Measurements from ENCODE around the gene FADS1.

The FADS1 gene

DNA sequence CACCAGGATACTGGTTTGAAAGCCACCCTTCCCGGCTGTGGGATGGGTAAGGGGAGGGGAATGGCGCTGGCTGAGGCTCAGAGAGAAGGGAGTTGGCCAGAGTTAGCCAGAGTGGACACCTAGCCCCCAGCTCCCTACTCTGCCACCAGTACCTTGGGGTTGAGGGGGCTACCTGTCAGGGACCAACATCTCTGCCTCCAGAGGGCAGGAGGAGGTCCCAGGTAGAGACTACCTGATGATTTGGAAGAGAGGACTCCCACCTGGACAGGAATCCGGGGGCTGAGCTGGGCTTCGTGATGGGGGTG, 60.7 kb downstream of the FADS1 start:
- Histone ChIP-seq H3K9ac (ENCODE audit: low read length) (no peak overlapping the region), H4K8ac (ENCODE audit: low read depth, low read length) (no peak overlapping the region), H4K91ac (ENCODE audit: low read depth, low read length) (peak overlapping the region; percentile 9), H3K79me1 (ENCODE audit: low read length) (peaks cover 10% of the 10 kb centered on the region), H3K4me3 (ENCODE audit: low read depth, low read length) (no peak overlapping the region), H2AFZ (ENCODE audit: insufficient read depth, low read length, poor library complexity) (no peak overlapping the region), H3K23ac (ENCODE audit: low read length) (no peak overlapping the region), H3K14ac (ENCODE audit: low read length) (no peak overlapping the region), H3K18ac (ENCODE audit: low read length) (no peak overlapping the region), H2BK120ac (ENCODE audit: insufficient read depth, low read length, poor library complexity) (no peak overlapping the region), H3K4me2 (ENCODE audit: low read length) (no peak overlapping the region), H3K9me3 (ENCODE audit: insufficient read depth, low read depth, low read length) (peaks cover 3% of the 10 kb centered on the region), H3K27me3 (ENCODE audit: insufficient read depth, low read length) (peaks cover 5% of the 10 kb centered on the region), H3K4ac (ENCODE audit: low read depth, low read length) (no peak overlapping the region), H2BK12ac (ENCODE audit: low read length) (peak overlapping the region; percentile 25), H3K36me3 (ENCODE audit: control insufficient read depth in 1 of 2, insufficient read depth in 2 of 2, low read length in 2 of 2) (no peaks in the 10 kb centered on the region), H3K27ac (ENCODE audit: low read depth, low read length) (no peak overlapping the region), H3K4me1 (ENCODE audit: control insufficient read depth in 1 of 2, insufficient read depth in 2 of 2, low read length in 2 of 2) (peaks cover 23 to 33% of the 10 kb centered on the region in 2 experiments), H2AK5ac (ENCODE audit: low read length) (no peak overlapping the region), H3K79me2 (ENCODE audit: control insufficient read depth, insufficient read depth, low read length, poor library complexity) (peaks cover 2% of the 10 kb centered on the region), H2BK5ac (ENCODE audit: low read depth, low read length, poor library complexity) (no peak overlapping the region), H4K12ac (ENCODE audit: low read depth, low read length) (no peak overlapping the region)
- DNase-seq = no peak
- WGBS (ENCODE audit: extremely low coverage, insufficient coverage, insufficient read length) = no CpG with 5 or more reads among the region's 4 CpGs

GRCh38 chr11:61754534-61755482, 62.0 kb downstream of the FADS1 start:
- no CpG with 5 or more reads among the region's 31 CpGs for WGBS (ENCODE audit: extremely low coverage, insufficient coverage, insufficient read length)
- peaks cover 25 to 33% of the 10 kb centered on the region in 2 experiments for H3K4me1 ChIP-seq (ENCODE audit: control insufficient read depth in 1 of 2, insufficient read depth in 2 of 2, low read length in 2 of 2)
- H3K4me2 ChIP-seq (ENCODE audit: low read length) = peak overlapping the region; percentile 12
- H2AFZ ChIP-seq (ENCODE audit: insufficient read depth, low read length, poor library complexity) = no peak overlapping the region
- H3K9me3 ChIP-seq (ENCODE audit: insufficient read depth, low read depth, low read length) = peaks cover 3% of the 10 kb centered on the region
- no peak overlapping the region for H2BK5ac ChIP-seq (ENCODE audit: low read depth, low read length, poor library complexity)
- no peak for DNase-seq
- H3K9ac ChIP-seq (ENCODE audit: low read length) = no peak overlapping the region
- no peaks in the 10 kb centered on the region for H3K36me3 ChIP-seq (ENCODE audit: control insufficient read depth in 1 of 2, insufficient read depth in 2 of 2, low read length in 2 of 2)
- H2BK120ac ChIP-seq (ENCODE audit: insufficient read depth, low read length, poor library complexity) = peak overlapping the region; percentile 37
- H3K14ac ChIP-seq (ENCODE audit: low read length) = peak overlapping the region; percentile 16
- H4K8ac ChIP-seq (ENCODE audit: low read depth, low read length) = no peak overlapping the region
- H3K18ac ChIP-seq (ENCODE audit: low read length) = peak overlapping the region; percentile 37
- H3K23ac ChIP-seq (ENCODE audit: low read length) = no peak overlapping the region
- no peak overlapping the region for H2BK12ac ChIP-seq (ENCODE audit: low read length)
- peaks cover 2% of the 10 kb centered on the region for H3K79me2 ChIP-seq (ENCODE audit: control insufficient read depth, insufficient read depth, low read length, poor library complexity)
- H3K79me1 ChIP-seq (ENCODE audit: low read length) = peaks cover 10% of the 10 kb centered on the region
- H3K27ac ChIP-seq (ENCODE audit: low read depth, low read length) = peak overlapping the region; percentile 5
- H2AK5ac ChIP-seq (ENCODE audit: low read length) = peak overlapping the region; percentile 40
- H4K91ac ChIP-seq (ENCODE audit: low read depth, low read length) = peak overlapping the region; percentile 32
- H3K27me3 ChIP-seq (ENCODE audit: insufficient read depth, low read length) = peaks cover 5% of the 10 kb centered on the region
- H3K4ac ChIP-seq (ENCODE audit: low read depth, low read length) = no peak overlapping the region
- no peak overlapping the region for H3K4me3 ChIP-seq (ENCODE audit: low read depth, low read length)
- H4K12ac ChIP-seq (ENCODE audit: low read depth, low read length) = no peak overlapping the region

DNA sequence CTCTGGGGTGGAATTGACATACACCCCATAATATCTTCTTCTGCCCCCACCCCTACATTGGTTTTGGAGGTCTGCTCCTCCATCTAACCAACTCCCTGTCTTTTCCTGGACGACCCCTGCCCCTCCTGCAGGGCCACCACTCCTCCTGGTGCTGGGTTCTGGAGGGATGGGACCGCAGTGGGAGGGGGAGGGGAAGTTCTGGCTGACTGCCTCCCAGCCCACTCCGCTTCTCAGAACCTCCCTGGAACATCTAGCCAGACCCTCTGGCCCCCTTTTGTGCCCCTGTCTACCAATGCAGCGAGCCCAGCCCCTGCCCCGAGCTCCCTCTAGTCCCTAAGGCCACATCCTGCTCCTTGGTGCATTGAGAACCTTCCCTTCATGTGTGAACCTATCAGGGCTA, 63.1 kb downstream of the FADS1 start:
- Histone ChIP-seq H2BK120ac (ENCODE audit: insufficient read depth, low read length, poor library complexity) (no peak overlapping the region), H2BK12ac (ENCODE audit: low read length) (peak overlapping the region; percentile 26), H2BK5ac (ENCODE audit: low read depth, low read length, poor library complexity) (no peak overlapping the region), H4K91ac (ENCODE audit: low read depth, low read length) (peak overlapping the region; percentile 32), H3K27me3 (ENCODE audit: insufficient read depth, low read length) (peaks cover 5% of the 10 kb centered on the region), H3K4me3 (ENCODE audit: low read depth, low read length) (peak overlapping the region; percentile 20), H3K4me2 (ENCODE audit: low read length) (peak overlapping the region; percentile 72), H4K12ac (ENCODE audit: low read depth, low read length) (no peak overlapping the region), H3K23ac (ENCODE audit: low read length) (no peak overlapping the region), H3K27ac (ENCODE audit: low read depth, low read length) (no peak overlapping the region), H3K4me1 (ENCODE audit: control insufficient read depth in 1 of 2, insufficient read depth in 2 of 2, low read length in 2 of 2) (peaks cover 27 to 36% of the 10 kb centered on the region in 2 experiments), H3K14ac (ENCODE audit: low read length) (peak overlapping the region; percentile 4), H2AK5ac (ENCODE audit: low read length) (no peak overlapping the region), H3K36me3 (ENCODE audit: control insufficient read depth in 1 of 2, insufficient read depth in 2 of 2, low read length in 2 of 2) (no peaks in the 10 kb centered on the region), H3K9me3 (ENCODE audit: insufficient read depth, low read depth, low read length) (no peaks in the 10 kb centered on the region), H3K18ac (ENCODE audit: low read length) (no peak overlapping the region), H3K9ac (ENCODE audit: low read length) (no peak overlapping the region), H2AFZ (ENCODE audit: insufficient read depth, low read length, poor library complexity) (no peak overlapping the region), H3K79me1 (ENCODE audit: low read length) (peaks cover 10% of the 10 kb centered on the region), H3K79me2 (ENCODE audit: control insufficient read depth, insufficient read depth, low read length, poor library complexity) (peaks cover 2% of the 10 kb centered on the region), H4K8ac (ENCODE audit: low read depth, low read length) (no peak overlapping the region), H3K4ac (ENCODE audit: low read depth, low read length) (no peak overlapping the region)
- no peak for DNase-seq
- WGBS (ENCODE audit: extremely low coverage, insufficient coverage, insufficient read length) = no CpG with 5 or more reads among the region's 5 CpGs

DNA sequence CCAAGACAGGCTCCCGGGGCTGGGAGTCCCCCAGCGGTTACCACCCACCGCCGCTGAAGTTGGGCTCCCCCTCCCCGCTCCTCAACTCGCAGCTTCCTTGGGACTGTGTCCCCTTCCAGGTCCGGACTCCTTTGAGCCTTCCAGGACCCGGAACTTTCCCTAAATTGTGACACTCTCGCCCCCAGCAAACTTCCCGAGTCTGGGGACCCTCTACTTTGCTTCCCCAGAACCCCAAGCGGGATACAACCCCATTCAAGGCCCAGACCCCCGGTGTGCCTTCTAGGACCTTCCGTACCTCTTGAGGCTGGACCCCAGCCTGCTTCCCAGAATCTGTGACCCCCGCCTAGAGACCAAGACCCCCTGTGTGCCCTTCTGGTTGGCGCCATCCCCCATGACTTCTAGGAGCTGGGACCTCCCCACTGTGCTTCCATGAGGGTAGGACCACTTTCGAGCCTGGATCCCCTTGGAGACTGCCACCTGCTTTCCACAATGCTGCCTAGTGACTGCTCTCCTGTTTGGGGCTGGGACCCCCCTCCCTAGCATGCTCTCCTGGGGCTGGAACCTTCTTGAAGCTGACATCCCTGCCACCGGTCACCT, 63.8 kb downstream of the FADS1 start:
- no peak overlapping the region for H3K27ac ChIP-seq (ENCODE audit: low read depth, low read length)
- peak overlapping the region; percentile 39 for H3K9ac ChIP-seq (ENCODE audit: low read length)
- no peak overlapping the region for H3K4ac ChIP-seq (ENCODE audit: low read depth, low read length)
- no CpG with 5 or more reads among the region's 17 CpGs for WGBS (ENCODE audit: extremely low coverage, insufficient coverage, insufficient read length)
- no peak for DNase-seq
- peaks cover 2% of the 10 kb centered on the region for H3K79me2 ChIP-seq (ENCODE audit: control insufficient read depth, insufficient read depth, low read length, poor library complexity)
- H4K8ac ChIP-seq (ENCODE audit: low read depth, low read length) = peak overlapping the region; percentile 63
- H3K27me3 ChIP-seq (ENCODE audit: insufficient read depth, low read length) = peaks cover 5% of the 10 kb centered on the region
- H2AK5ac ChIP-seq (ENCODE audit: low read length) = no peak overlapping the region
- H3K4me2 ChIP-seq (ENCODE audit: low read length) = peak overlapping the region; percentile 72
- H2BK120ac ChIP-seq (ENCODE audit: insufficient read depth, low read length, poor library complexity) = peak overlapping the region; percentile 55
- no peaks in the 10 kb centered on the region for H3K36me3 ChIP-seq (ENCODE audit: control insufficient read depth in 1 of 2, insufficient read depth in 2 of 2, low read length in 2 of 2)
- H4K91ac ChIP-seq (ENCODE audit: low read depth, low read length) = peak overlapping the region; percentile 76
- H3K18ac ChIP-seq (ENCODE audit: low read length) = peak overlapping the region; percentile 18
- no peaks in the 10 kb centered on the region for H3K9me3 ChIP-seq (ENCODE audit: insufficient read depth, low read depth, low read length)
- peak overlapping the region; percentile 32 for H3K14ac ChIP-seq (ENCODE audit: low read length)
- H3K4me1 ChIP-seq (ENCODE audit: control insufficient read depth in 1 of 2, insufficient read depth in 2 of 2, low read length in 2 of 2) = peaks cover 27 to 36% of the 10 kb centered on the region in 2 experiments
- H3K23ac ChIP-seq (ENCODE audit: low read length) = no peak overlapping the region
- H2AFZ ChIP-seq (ENCODE audit: insufficient read depth, low read length, poor library complexity) = peak overlapping the region; percentile 23
- H4K12ac ChIP-seq (ENCODE audit: low read depth, low read length) = peak overlapping the region; percentile 6
- H3K4me3 ChIP-seq (ENCODE audit: low read depth, low read length) = peak overlapping the region; percentile 73
- H2BK12ac ChIP-seq (ENCODE audit: low read length) = peak overlapping the region; percentile 17
- H2BK5ac ChIP-seq (ENCODE audit: low read depth, low read length, poor library complexity) = no peak overlapping the region
- H3K79me1 ChIP-seq (ENCODE audit: low read length) = peaks cover 10% of the 10 kb centered on the region
